ENCODE data around the gene PPFIA3.
"Not testable (repeated sequence)": the region's sequence is repeated elsewhere in the genome, so short reads cannot be mapped to it uniquely, and the experiment has no call there.

The PPFIA3 gene

GRCh38 chr19:49119411-49120324, at the start of gene PPFIA3:
Gene PPFIA3, plus strand, starts transcription at chr19:49119544. Its CDS starts 8,330 bp downstream, at chr19:49127874.
- no peak for DNase-seq

GRCh38 chr19:49070416-49070815, 48.9 kb upstream of the PPFIA3 start:
- no peak for DNase-seq

- DNase-seq, result no peak
Observed at GRCh38 chr19:49071860-49072547, 47.3 kb upstream of the PPFIA3 start.

- DNase-seq, result no peak
Observed at GRCh38 chr19:49073514-49074378, 45.6 kb upstream of the PPFIA3 start.

- DNase-seq, result not testable (repeated sequence)
Observed at GRCh38 chr19:49074869-49075268, 44.5 kb upstream of the PPFIA3 start.

- DNase-seq, result no peak
Observed at GRCh38 chr19:49080392-49080791, 39.0 kb upstream of the PPFIA3 start.

- no peak for DNase-seq
Observed at GRCh38 chr19:49081273-49081672, 38.1 kb upstream of the PPFIA3 start.

- no peak for DNase-seq
Observed at GRCh38 chr19:49084206-49085019, 34.9 kb upstream of the PPFIA3 start.

- DNase-seq, result peak; percentile 94 to 99 (median 98)
Observed at GRCh38 chr19:49085020-49085867, 34.1 kb upstream of the PPFIA3 start, which contains the start of gene SNRNP70. Gene SNRNP70, plus strand, starts transcription at chr19:49085451. Its CDS starts 964 bp downstream, at chr19:49086415.

- DNase-seq, result no peak
Observed at GRCh38 chr19:49085868-49086232, 33.5 kb upstream of the PPFIA3 start.

- no peak for DNase-seq
Observed at GRCh38 chr19:49086296-49086695, 33.0 kb upstream of the PPFIA3 start.

- no peak for DNase-seq
Observed at GRCh38 chr19:49091391-49092038, 27.8 kb upstream of the PPFIA3 start.

GRCh38 chr19:49092686-49093085, 26.7 kb upstream of the PPFIA3 start:
- no peak for DNase-seq

GRCh38 chr19:49094505-49095482, 24.6 kb upstream of the PPFIA3 start:
- no peak for DNase-seq

- peak; percentile 46 to 54 (median 50) for DNase-seq
Observed at GRCh38 chr19:49097453-49098288, 21.7 kb upstream of the PPFIA3 start.

GRCh38 chr19:49098795-49099194, 20.5 kb upstream of the PPFIA3 start:
- DNase-seq, result no peak

GRCh38 chr19:49101160-49101559, 18.2 kb upstream of the PPFIA3 start:
- DNase-seq, result no peak

GRCh38 chr19:49102303-49102702, 17.0 kb upstream of the PPFIA3 start:
- DNase-seq, result no peak

Data from activated CD4-positive, CD25-positive, alpha-beta regulatory T cell (primary cell).